ENCODE data around the gene NACC2. TPM values are rescaled to one million over a fixed set of nuclear protein-coding genes. Genes with fewer than 3 reads are reported as not detected.

The NACC2 gene
- total and polyA plus RNA-seq, 10 donors: 2.1 to 34.9 (median 23.7) TPM

DNA sequence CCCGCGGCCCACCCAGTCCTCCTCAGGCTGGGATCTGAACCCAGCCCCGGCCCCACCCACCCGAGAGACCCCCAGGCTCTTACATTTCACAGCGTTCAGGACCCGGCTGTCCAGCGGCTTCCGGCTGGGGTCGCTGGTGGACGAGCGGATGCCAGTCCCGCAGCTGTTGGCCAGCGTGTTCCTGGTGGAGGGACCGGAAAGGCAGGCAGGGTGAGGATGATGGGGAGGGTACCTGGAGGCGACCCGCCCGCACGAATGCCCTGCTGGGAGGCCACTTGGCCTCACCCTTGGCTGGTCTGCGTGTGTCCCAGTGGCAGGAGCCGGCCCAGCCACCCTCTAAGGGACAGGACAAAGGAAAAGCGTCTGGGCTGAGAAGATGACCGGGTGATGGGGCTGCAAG lies 82.0 kb downstream of the NACC2 start:
- H3K9me3 ChIP-seq: no peaks in the 10 kb centered on the region
- peaks cover 0 to 94% (median 13%) of the 10 kb centered on the region in 6 donors for H3K36me3 ChIP-seq
- whole genome bisulfite sequencing, 5 donors: 87 to 92% (median 89%) methylated on average over 18 to 22 of the region's 22 CpGs
- H3K27me3 ChIP-seq (replicated peaks in 1 of 7): no peaks in the 10 kb centered on the region
- H3K4me3 ChIP-seq: no peak overlapping the region
- peak; percentile 69 for DNase-seq
- peak overlapping the region in 7 of 8 donors; percentile 38 to 89 (median 81) for H3K27ac ChIP-seq
- no peak for TF ChIP-seq POLR2AphosphoS5 (IDR thresholded peaks at IDR 0.05)
- TF ChIP-seq POLR2A (IDR thresholded peaks at IDR 0.05): no peak
- TF ChIP-seq, protein P1, sequence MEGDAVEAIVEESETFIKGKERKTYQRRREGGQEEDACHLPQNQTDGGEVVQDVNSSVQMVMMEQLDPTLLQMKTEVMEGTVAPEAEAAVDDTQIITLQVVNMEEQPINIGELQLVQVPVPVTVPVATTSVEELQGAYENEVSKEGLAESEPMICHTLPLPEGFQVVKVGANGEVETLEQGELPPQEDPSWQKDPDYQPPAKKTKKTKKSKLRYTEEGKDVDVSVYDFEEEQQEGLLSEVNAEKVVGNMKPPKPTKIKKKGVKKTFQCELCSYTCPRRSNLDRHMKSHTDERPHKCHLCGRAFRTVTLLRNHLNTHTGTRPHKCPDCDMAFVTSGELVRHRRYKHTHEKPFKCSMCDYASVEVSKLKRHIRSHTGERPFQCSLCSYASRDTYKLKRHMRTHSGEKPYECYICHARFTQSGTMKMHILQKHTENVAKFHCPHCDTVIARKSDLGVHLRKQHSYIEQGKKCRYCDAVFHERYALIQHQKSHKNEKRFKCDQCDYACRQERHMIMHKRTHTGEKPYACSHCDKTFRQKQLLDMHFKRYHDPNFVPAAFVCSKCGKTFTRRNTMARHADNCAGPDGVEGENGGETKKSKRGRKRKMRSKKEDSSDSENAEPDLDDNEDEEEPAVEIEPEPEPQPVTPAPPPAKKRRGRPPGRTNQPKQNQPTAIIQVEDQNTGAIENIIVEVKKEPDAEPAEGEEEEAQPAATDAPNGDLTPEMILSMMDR (IDR thresholded peaks at IDR 0.05 in 8 of 11, conservative IDR thresholded peaks at IDR 0.05 in 3 of 11): no peak
- H3K4me1 ChIP-seq: peaks cover 4 to 74% (median 42%) of the 10 kb centered on the region in 6 donors
- intact Hi-C loops (cut with DNase I; ENCODE audit: low total_unique reads): no loop called here

DNA sequence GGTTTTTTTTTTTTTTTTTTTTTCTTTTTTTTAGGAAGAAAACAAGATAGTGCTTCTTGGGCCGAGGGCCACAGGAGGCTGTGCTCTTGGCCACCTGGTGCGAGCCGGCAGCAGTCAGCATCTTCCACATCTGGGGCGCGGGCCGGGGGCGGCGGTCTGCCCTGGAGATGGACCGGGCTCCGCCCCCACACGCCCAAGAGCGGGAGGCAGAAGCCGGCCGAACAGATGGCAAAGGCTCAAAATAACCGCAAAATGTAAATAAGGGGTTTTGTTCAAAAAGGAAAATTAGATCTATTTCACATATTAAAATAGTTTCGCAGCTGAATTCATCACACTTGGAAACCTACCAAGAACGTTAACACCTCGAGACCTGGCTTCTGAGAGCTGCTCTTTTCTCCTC lies 82.4 kb downstream of the NACC2 start:
- TF ChIP-seq, protein P1 (IDR thresholded peaks at IDR 0.05 in 8 of 11, conservative IDR thresholded peaks at IDR 0.05 in 3 of 11): no peak
- no peak for TF ChIP-seq POLR2AphosphoS5 (IDR thresholded peaks at IDR 0.05)
- TF ChIP-seq POLR2A (IDR thresholded peaks at IDR 0.05): no peak
- H3K4me3 ChIP-seq: no peak overlapping the region
- H3K27me3 ChIP-seq (replicated peaks in 1 of 7): no peaks in the 10 kb centered on the region
- no peaks in the 10 kb centered on the region for H3K9me3 ChIP-seq
- H3K36me3 ChIP-seq: peaks cover 0 to 99% (median 13%) of the 10 kb centered on the region in 6 donors
- intact Hi-C loops (cut with DNase I; ENCODE audit: low total_unique reads): no loop called here
- 57 to 78% (median 69%) methylated on average over 18 of the region's 18 CpGs for WGBS, 5 donors
- peaks cover 5 to 79% (median 44%) of the 10 kb centered on the region in 6 donors for H3K4me1 ChIP-seq
- H3K27ac ChIP-seq: peak overlapping the region in 7 of 8 donors; percentile 72 to 89 (median 81)
- peak; percentile 71 for DNase-seq

DNA sequence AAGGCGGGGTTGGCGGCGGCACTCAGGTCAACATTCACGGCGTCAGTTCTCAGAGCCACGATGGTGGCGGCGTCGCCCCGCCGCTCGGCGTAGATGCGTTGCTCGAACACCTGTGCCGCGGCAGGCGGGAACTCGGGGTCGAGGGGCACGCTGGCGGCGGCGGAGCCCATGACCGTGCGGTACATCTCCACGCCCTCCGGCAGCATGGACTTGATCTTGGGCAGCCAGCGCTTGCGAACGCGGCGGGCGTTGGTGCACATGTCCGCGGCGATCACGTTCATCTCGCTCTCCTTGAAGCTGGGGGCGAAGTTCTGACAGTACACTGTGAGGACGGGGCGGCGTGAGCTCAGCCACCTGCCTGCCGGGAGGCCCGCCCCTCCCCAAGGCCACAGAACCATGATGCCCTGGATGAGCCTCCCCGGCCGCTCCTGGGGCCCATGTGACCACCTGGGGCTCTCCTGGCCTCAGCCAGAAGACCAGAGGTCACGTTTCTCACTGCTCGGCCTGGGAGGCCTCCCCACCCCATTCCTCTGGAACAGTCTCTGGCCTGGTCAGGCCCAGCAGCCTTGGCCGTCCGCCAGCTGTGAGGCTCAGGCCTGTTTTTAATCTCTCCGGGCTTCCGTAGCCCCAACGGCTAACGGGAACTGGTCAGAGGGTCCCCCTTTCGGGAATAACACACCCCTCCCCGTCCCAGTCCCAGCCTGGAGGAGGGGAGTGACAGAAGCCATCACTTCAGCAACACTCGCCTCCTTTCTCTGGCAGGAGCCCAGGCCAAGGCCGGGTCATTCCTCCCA lies 83.2 kb downstream of the NACC2 start:
- Histone ChIP-seq H3K36me3 (peaks cover 0 to 95% (median 13%) of the 10 kb centered on the region in 6 donors), H3K4me3 (peak overlapping the region in 1 of 8 donors; percentile 19), H3K9me3 (no peaks in the 10 kb centered on the region), H3K27me3 (replicated peaks in 1 of 7) (no peaks in the 10 kb centered on the region), H3K27ac (peak overlapping the region; percentile 72 to 89 (median 80)), H3K4me1 (peaks cover 5 to 84% (median 46%) of the 10 kb centered on the region in 6 donors)
- intact Hi-C loops (cut with DNase I; ENCODE audit: low total_unique reads): no loop called here
- TF ChIP-seq, protein P1 (IDR thresholded peaks at IDR 0.05 in 8 of 11, conservative IDR thresholded peaks at IDR 0.05 in 3 of 11): no peak
- TF ChIP-seq POLR2AphosphoS5 (IDR thresholded peaks at IDR 0.05): peak; percentile 58 to 75 (median 68)
- peak; percentile 87 for DNase-seq
- 65 to 77% (median 71%) methylated on average over 32 to 59 of the region's 59 CpGs for WGBS, 5 donors

DNA sequence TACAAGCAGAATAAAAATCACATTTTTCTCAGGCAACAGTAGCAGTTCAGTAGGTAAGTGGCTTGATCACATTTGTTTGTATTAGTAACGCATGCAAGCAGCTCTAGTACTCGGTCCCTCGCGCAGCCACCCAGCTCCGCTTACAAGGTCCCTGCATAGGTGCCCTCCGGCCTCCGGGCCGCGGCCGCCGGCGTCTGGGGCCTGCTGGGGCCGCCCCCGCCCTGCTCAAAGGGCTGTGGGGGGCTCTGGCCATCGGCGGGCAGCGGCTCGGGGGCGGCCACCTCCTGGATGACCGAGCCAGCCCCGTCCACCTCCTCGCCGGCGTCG lies 83.8 kb downstream of the NACC2 start:
- intact Hi-C loops (cut with DNase I; ENCODE audit: low total_unique reads): no loop called here
- DNase-seq: peak; percentile 72
- peaks cover 0 to 89% (median 13%) of the 10 kb centered on the region in 6 donors for H3K36me3 ChIP-seq
- peak overlapping the region in 1 of 8 donors; percentile 19 for H3K4me3 ChIP-seq
- TF ChIP-seq POLR2A (IDR thresholded peaks at IDR 0.05): no peak
- no peak for TF ChIP-seq POLR2AphosphoS5 (IDR thresholded peaks at IDR 0.05)
- TF ChIP-seq, protein P1 (IDR thresholded peaks at IDR 0.05 in 8 of 11, conservative IDR thresholded peaks at IDR 0.05 in 3 of 11): no peak
- peak overlapping the region; percentile 72 to 89 (median 80) for H3K27ac ChIP-seq
- H3K4me1 ChIP-seq: peaks cover 5 to 90% (median 46%) of the 10 kb centered on the region in 6 donors
- 67 to 77% (median 76%) methylated on average over 13 to 25 of the region's 25 CpGs for WGBS, 5 donors
- no peaks in the 10 kb centered on the region for H3K9me3 ChIP-seq
- H3K27me3 ChIP-seq (replicated peaks in 1 of 7): no peaks in the 10 kb centered on the region
